ENCODE measurements around the gene AP3B2.
"Not testable (repeated sequence)": the region's sequence is repeated elsewhere in the genome, so short reads cannot be mapped to it uniquely, and the experiment has no call there.

The AP3B2 gene

DNA sequence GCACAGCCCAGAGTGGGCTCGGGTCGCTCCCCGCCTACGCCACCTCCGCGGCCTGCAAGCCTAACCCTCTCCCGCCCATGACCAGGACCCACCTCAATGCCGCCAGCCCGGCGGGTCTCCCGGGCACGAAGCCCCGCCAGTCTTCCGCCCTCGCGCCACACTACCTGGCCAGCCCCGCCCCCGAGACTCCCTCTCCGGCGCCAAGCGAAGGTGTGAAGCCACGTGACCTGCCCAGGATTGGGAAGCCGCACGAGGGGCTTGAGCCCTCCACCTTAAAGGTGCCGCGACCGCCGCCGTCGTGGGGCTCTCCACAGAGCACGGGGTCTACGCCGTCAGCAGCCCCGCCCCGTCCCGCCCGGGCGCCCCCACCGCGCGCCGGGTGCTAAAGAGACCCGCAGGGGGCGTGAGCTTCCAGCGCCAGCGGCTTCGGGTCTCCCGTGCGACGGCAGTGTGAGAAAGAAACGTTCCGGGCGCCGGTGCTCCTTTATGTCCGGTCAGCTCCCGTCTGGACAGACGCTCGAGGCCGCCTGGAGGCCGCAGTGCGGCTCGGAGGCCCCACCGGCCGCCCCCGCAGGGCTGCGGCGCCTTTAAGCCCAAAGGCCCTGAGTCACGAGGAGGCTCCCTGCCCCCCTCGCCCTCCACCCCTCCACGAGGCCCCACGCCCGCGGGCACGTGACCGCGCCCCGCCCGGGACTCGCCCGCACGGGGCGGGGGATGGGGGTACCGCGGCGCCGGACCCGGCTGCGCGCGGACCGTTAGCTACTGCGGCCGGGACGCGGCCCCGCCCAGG lies 62.4 kb downstream of the AP3B2 start, which contains the start of gene CPEB1:
Gene CPEB1 (minus strand): TSS at position 319 of the 790 bp plus-strand sequence. CDS start 18,904 bp downstream, outside the sequence.
- peak; percentile 35 for DNase-seq

DNA sequence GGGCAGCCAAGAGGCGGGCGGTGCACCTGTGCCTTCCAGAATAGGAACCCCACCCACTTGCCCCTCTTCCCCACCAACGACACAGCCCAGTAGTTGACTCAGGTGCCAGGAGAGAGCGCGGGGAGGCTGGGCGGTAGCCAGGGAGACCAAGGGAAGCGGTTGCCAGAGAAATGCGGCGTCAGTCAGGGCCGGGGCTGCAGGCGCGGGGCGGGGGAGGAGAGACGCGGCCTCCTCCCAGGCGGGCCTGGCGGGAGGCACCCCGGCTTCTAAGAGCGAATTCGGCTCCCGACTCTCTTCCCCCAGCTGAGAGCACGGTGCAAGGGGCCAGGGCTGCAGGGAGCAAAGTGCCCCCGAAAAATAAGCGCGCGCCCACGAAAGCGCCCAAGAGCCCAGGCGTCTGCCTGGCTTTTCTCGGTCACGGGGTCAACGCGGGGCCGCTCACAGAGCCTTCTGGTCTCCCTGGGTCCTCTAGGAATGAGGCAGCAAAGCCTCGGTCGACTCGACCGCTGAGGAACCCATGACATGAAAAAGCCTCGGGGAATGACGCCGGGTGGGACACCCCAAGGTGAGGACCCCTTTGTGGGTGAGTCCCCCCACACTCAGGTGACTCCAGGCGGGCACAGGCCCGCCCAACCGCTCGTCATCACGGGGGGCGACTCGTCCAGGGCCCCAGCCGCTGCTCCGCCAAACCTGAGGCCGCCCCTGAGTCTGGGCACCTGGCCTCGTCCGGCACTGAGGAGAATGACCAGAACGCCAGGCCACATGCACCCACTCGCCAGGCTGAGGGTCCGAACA lies 63.2 kb downstream of the AP3B2 start:
- no peak for DNase-seq

DNA sequence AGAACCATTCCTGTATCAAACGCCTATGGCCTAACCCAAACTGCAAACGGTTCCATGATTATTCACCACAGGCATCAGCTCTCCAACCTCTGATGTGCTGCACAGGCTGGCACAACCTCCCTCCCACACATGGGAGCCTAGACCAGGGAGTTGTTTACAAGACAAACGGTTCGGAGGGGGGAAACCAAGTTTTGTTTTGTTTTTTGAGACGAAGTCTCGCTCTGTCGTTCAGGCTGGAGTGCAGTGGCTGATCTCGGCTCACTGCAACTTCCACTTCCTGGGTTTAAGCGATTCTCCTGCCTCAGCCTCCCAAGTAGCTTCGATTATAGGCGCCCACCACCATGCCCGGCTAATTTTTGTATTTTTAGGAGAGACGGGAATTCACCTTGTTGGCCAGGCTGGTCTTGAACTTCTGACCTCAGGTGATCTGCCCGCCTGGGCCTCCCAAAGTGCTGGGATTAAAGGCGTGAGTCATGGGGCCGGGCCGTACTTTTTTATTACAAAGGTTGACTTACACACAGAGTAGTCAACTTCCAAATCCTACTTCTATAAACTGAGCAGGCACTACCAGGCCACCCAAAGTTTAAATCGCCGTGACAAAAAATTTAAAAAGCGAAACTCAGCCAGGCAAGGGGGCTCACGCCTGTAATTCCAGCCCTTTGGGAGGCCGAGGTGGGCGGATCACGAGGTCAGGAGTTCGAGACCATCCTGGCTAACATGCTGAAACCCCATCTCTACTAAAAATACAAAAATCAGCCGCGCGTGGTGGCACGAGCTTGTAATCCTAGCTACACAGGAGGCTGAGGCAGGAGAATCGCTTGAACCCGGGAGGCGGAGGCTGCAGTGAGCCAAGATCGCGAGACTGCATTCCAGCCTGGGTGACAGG lies 64.5 kb downstream of the AP3B2 start:
- not testable (repeated sequence) for DNase-seq

DNA sequence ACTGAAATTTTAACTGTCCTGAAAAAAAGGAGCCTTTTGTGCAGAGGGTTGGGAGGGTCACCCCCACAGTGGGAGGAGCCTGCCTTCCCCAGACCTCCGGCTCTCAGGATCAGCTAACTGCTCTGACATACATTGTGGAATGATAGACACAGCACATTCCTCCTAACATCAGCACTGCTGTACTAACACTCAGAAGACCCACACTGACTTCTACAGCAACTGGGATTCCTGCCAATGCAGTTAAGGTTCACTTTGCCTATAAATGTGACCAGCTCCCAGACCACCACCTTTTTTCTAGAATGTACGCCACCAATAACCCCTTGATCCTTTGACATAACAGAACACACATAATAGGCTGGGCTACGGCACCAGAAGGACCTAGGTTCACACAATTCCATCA lies 65.7 kb downstream of the AP3B2 start:
- DNase-seq = no peak

DNA sequence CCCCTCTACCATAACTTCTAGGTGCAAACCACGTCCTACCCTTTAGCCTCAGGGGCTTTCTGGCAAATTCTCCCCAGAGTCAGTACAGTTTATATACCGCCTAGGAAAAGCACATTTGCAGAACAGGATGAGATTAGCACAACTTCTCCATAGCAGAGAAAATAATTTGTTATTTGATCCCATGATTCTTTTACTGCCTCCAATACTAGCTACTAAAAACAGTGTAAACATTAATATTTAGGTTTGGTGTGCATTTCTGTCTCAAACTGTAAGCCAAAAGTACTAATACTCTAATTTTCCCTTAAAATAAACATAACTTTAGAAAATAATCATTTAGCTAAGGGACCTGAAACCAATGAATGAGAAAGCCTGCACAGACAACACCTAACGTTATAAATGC lies 67.0 kb downstream of the AP3B2 start:
- no peak for DNase-seq

DNA sequence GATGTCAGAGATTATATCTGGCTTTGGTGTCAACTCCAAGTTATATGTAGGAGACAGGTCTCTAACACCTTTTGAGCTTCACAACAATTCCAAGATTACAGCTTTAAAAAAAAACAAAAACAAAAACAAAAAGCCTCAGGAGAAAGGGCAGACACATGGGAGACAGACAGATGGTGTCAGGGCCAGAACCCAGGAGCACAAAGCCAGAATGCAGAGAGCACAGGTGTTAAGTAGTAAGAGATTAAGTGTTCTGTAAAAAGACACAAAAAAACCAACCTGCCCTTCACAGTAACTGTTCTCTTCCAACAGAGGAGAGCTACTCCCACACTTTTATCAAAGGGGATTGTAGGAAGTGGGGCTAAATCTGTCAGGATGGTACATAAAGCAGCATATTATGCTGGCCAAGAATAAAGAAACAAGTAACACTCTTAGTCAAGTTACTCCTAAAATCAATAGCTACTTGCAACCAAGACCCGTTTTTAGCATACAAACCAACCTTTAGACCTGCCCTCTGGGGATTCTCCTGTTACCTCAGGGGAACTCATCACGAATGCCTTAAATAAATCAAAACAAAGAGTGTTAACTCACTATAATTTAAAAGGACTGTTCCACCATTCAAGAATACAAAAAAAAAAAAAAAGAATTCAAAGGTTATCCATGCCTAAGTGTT lies 68.4 kb downstream of the AP3B2 start:
- DNase-seq = no peak

DNA sequence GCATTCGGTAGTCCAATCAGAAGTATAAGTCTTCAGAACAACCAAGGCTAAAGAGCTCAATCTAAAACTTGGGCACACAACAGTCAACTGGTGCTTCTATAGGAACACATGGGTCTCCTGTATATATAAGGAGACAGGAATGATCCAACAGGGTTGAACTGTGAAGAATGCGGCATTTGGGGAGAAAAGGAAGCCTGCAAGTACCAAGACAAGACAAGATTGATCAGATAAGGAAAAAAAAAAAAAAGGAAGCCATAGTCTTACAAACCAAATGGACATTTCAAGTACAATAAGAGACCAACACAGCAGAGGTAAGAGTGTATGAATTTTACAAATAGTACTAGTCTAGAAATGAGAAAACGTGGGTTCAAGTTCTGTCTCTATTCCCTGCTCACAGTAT lies 69.0 kb downstream of the AP3B2 start:
- DNase-seq = no peak

DNA sequence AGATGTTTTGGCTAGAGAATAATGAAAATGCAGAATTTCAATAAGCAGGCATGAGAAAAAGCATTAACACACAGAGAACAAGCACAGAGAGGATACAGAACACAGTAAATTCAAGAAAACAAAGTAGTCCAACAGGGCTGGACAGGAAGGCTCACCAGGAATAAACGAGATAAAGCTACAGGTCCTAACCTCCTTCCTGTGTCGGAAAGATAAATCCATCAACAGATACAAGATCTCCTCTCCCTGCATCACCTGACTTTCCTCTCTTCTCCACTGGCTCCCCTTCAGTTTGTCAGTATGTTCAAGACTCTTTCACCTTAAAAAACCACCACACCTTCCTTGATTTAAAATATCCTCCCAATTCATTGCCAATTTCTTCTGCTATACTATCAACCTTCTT lies 73.9 kb downstream of the AP3B2 start:
- DNase-seq = no peak

DNA sequence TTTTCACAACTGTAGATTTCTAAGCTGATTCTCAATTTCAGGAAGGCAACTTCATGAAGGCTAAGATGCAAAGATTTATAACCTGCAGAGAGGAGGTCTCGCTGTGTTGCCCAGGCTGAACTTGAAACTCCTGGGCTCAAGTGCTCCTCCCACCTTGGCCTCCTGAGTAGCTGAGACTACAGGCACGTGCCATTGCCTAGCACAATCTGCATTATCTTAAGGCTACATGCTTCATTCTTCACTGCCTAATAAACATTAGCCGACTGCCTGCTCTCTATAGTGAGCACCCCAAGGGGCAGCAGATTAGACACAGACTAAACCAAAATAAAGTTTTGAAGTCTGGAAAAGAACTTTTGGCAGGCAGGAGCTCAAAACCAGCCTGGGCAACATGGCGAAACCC lies 79.6 kb downstream of the AP3B2 start:
- DNase-seq = no peak

DNA sequence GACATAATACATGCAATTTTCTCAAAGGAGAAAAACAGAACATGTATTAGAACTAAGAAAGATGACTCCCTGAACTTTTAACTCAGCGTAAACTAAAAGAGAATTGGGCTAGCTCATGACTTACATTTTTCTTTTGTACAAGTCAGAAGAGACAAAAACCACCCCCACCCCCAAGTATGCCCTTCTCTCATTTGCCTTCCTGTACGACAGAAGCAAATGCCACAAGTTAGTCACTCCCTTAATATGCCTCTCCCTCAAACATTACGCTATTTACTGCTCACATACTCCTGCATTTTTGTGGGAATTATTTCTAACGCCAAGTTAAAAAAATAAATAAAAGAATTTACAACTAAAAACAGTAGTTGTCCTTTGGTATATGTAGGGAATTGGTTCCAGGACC lies 84.5 kb downstream of the AP3B2 start:
- no peak for DNase-seq

DNA sequence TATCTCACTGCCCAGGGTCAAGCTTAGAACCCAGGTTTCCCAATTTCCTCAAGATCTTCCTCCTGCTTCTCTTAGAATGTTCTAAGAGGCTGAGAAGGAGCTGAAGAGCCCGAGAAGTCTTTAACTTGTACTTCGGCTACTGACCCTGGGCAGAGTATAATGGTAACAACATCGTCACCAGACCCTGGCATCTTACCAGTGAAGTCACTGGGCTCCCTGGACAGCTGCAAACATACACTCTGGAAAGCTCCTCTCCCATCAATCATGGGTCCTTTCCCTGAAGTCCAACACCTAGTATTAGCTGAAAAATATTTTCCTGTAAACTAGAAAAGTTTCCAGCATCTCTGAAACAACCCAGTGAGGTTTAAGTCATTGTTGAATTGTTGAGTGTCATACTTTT lies 85.2 kb downstream of the AP3B2 start:
- DNase-seq = no peak

DNA sequence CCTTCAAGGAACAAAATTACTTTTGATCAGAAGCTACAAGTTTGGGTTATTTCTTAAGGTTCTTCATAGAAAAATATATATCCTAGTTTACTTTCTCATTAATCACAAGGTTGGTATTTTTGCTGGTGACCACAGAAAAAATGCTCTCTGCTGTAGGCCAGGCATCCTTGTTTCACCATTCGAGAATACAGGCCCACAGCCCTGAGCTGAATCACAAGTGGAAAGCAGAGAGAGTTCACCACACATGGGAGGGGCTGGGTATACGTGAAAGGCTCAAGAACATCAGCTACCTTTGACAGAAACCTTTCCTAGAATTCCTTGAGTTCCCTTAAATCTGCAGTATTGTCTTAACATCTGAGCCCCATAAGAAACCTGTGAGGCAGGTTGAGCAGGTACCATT lies 85.7 kb downstream of the AP3B2 start:
- DNase-seq = no peak

DNA sequence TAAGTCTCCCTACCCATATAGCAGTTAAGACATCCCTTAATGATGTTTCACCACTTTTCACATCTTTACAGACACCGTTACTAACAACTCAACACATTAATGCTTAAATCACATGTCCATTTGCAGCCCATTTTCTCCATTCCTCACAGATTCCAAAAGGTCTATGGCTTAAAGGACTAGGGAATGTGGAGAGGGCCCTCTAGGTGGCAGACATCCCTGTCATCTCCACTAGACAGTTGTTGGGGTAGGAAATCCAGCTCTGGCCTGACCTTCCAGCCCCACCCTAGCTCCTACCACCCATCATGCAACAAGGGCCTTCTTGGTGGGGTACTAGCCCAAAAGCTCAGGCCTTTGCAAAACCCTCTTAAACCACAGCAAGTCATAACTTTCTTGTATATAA lies 87.7 kb downstream of the AP3B2 start:
- no peak for DNase-seq

DNA sequence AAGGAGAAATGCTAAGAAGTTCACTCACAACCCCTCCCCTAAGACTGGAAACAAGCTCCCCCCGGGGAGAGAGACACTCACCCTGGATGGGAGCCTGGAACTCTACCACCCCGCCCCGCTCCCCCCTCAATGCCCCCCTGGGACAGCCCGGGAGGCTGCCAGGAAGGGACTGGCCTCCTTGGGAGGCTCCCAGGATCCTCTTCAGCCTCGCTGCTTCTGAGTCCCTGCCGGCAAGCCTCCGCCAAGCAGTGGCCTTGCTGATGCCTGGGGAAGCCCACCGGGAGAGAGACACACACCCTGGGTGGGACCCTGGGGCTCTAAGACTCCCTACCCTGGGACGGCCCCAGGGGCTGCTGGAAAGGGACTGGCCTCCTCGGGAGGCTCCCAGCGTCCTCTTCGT lies 95.9 kb downstream of the AP3B2 start:
- no peak for DNase-seq

DNA sequence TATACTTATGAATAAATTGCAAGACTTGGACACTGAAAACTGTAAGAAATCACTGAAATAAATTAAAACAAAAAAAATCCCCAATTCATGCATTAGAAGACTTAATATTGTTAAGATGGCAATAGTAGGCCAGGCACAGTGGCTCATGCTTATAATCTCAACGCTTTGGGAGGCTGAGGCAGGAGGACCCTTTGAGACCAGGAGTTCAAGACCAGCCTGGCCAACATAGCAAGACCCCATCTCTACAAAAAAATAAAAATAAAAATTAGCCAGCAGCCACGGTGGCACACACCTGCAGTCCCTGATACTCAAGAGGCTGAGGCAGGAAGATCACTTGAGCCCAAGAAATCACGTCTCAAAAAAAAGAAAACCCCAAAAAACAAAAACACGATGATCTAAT lies 98.3 kb downstream of the AP3B2 start:
- no peak for DNase-seq

Data from stimulated activated CD4-positive, alpha-beta T cell treated with anti-CD3 and anti-CD28 coated beads, Interleukin-1b, Interleukin-23, amount 100 ng/mL, for 48 hours (primary cell).